PC-3 (cell line): ENCODE measurements around the gene ESYT1.

Experiments used
- CTCF ChIP-seq: fragments of 300-600 bp; sonication (generic); conservative IDR thresholded peaks from 2 replicates; pipeline ENCODE4 v1.5.1; 2017; ENCODE audit warnings: antibody characterized with exemption, low read depth, mild to moderate bottlenecking, low read length
- EZH2 ChIP-seq: fragments of 300-600 bp; sonication (generic); IDR thresholded peaks from one replicate; pipeline ENCODE4 v1.6.1; 2017; ENCODE audit warnings: antibody characterized with exemption, mild to moderate bottlenecking, low read length; ENCODE audit not compliant: unreplicated experiment

- no peak for TF ChIP-seq CTCF
- no peak for TF ChIP-seq EZH2
These were observed 41.5 kb upstream of the ESYT1 start for GRCh38 chr12:56086608-56087007.
